Mucosa of rectum (tissue), 2 donors: ENCODE data around the gene ESPN.

Experiments used
- H3K27ac ChIP-seq, 2 donors: one replicate each; pipeline ENCODE4 v1.7.0; 2013; ENCODE audit warnings: inconsistent platforms in 2 of 2, low read depth in 2 of 2, low read length in 2 of 2
- H3K27me3 ChIP-seq, 2 donors: one replicate each; pipeline ENCODE4 v1.7.0; 2013; ENCODE audit warnings: low read length in 2 of 2; ENCODE audit not compliant: control insufficient read depth in 2 of 2, insufficient read depth in 2 of 2
- H3K36me3 ChIP-seq, 2 donors: one replicate each; pipeline ENCODE4 v1.7.0; 2013; ENCODE audit warnings: low read length in 2 of 2; ENCODE audit not compliant: control insufficient read depth in 2 of 2, insufficient read depth in 2 of 2
- H3K4me1 ChIP-seq, 2 donors: one replicate each; pipeline ENCODE4 v1.7.0; 2013; ENCODE audit warnings: low read length in 2 of 2, mild to moderate bottlenecking in 1 of 2; ENCODE audit not compliant: control insufficient read depth in 2 of 2, insufficient read depth in 2 of 2
- H3K4me3 ChIP-seq, 2 donors: one replicate each; pipeline ENCODE4 v1.7.0; 2013; ENCODE audit warnings: low read length in 2 of 2
- H3K9ac ChIP-seq, 2 donors: one replicate each; pipeline ENCODE4 v1.7.0; 2013; ENCODE audit warnings: low read length in 2 of 2, low read depth in 1 of 2, mild to moderate bottlenecking in 1 of 2
- H3K9me3 ChIP-seq, 2 donors: one replicate each; pipeline ENCODE4 v1.7.0; 2013; ENCODE audit warnings: low read length in 2 of 2; ENCODE audit not compliant: control insufficient read depth in 2 of 2
- donor health status: healthy.
- donor health status: Normal muscosa, but diverticular disease.

The ESPN gene

GRCh38 chr1:6483017-6483760, 58.6 kb downstream of the ESPN start:
- no peak overlapping the region for H3K4me3 ChIP-seq
- peak overlapping the region in 1 of 2 donors; percentile 51 for H3K27ac ChIP-seq
- H3K36me3 ChIP-seq: no peaks in the 10 kb centered on the region
- no peaks in the 10 kb centered on the region for H3K9me3 ChIP-seq
- H3K27me3 ChIP-seq: peaks cover 5 to 7% of the 10 kb centered on the region in 2 donors
- peak overlapping the region in 1 of 2 donors; percentile 1 for H3K9ac ChIP-seq
- peaks cover 9 to 23% of the 10 kb centered on the region in 2 donors for H3K4me1 ChIP-seq

- no peak overlapping the region for H3K4me3 ChIP-seq
- no peaks in the 10 kb centered on the region for H3K36me3 ChIP-seq
- H3K27ac ChIP-seq: peak overlapping the region in 1 of 2 donors; percentile 34
- H3K4me1 ChIP-seq: peaks cover 9 to 24% of the 10 kb centered on the region in 2 donors
- no peaks in the 10 kb centered on the region for H3K9me3 ChIP-seq
- no peak overlapping the region for H3K9ac ChIP-seq
- H3K27me3 ChIP-seq: peaks cover 5 to 7% of the 10 kb centered on the region in 2 donors
Observed at GRCh38 chr1:6483761-6484117, 59.2 kb downstream of the ESPN start.

GRCh38 chr1:6484826-6485167, 60.2 kb downstream of the ESPN start:
- Histone ChIP-seq H3K9ac (peak overlapping the region in 1 of 2 donors; percentile 61), H3K27ac (no peak overlapping the region), H3K4me1 (peaks cover 16 to 35% of the 10 kb centered on the region in 2 donors), H3K36me3 (no peaks in the 10 kb centered on the region), H3K9me3 (no peaks in the 10 kb centered on the region), H3K4me3 (peak overlapping the region in 1 of 2 donors; percentile 51), H3K27me3 (peaks cover 5 to 7% of the 10 kb centered on the region in 2 donors)

- Histone ChIP-seq H3K9ac (peak overlapping the region in 1 of 2 donors; percentile 61), H3K4me3 (peak overlapping the region in 1 of 2 donors; percentile 51), H3K4me1 (peaks cover 21 to 39% of the 10 kb centered on the region in 2 donors), H3K27ac (no peak overlapping the region), H3K36me3 (no peaks in the 10 kb centered on the region), H3K9me3 (no peaks in the 10 kb centered on the region), H3K27me3 (peaks cover 5 to 7% of the 10 kb centered on the region in 2 donors)
Observed at GRCh38 chr1:6485168-6486101, 60.9 kb downstream of the ESPN start.

GRCh38 chr1:6486433-6487011, 61.9 kb downstream of the ESPN start:
- peak overlapping the region in 1 of 2 donors; percentile 1 for H3K4me3 ChIP-seq
- no peak overlapping the region for H3K27ac ChIP-seq
- peak overlapping the region in 1 of 2 donors; percentile 34 for H3K9ac ChIP-seq
- peaks cover 26 to 44% of the 10 kb centered on the region in 2 donors for H3K4me1 ChIP-seq
- H3K36me3 ChIP-seq: no peaks in the 10 kb centered on the region
- H3K9me3 ChIP-seq: no peaks in the 10 kb centered on the region
- peaks cover 5 to 7% of the 10 kb centered on the region in 2 donors for H3K27me3 ChIP-seq

- Histone ChIP-seq H3K4me3 (no peak overlapping the region), H3K9ac (no peak overlapping the region), H3K36me3 (no peaks in the 10 kb centered on the region), H3K27ac (no peak overlapping the region), H3K9me3 (no peaks in the 10 kb centered on the region), H3K4me1 (peaks cover 25 to 39% of the 10 kb centered on the region in 2 donors), H3K27me3 (peaks cover 5 to 7% of the 10 kb centered on the region in 2 donors)
Observed at GRCh38 chr1:6487804-6488484, 63.4 kb downstream of the ESPN start.

- Histone ChIP-seq H3K9ac (peak overlapping the region; percentile 32 to 76), H3K36me3 (no peaks in the 10 kb centered on the region), H3K9me3 (no peaks in the 10 kb centered on the region), H3K4me1 (peaks cover 21 to 30% of the 10 kb centered on the region in 2 donors), H3K27ac (peak overlapping the region; percentile 54 to 57), H3K27me3 (peaks cover 5 to 7% of the 10 kb centered on the region in 2 donors), H3K4me3 (no peak overlapping the region)
Observed at GRCh38 chr1:6488602-6489382, 64.2 kb downstream of the ESPN start.

GRCh38 chr1:6489383-6489765, 64.8 kb downstream of the ESPN start:
- Histone ChIP-seq H3K27me3 (peaks cover 3 to 7% of the 10 kb centered on the region in 2 donors), H3K9me3 (no peaks in the 10 kb centered on the region), H3K4me1 (peaks cover 21 to 28% of the 10 kb centered on the region in 2 donors), H3K36me3 (no peaks in the 10 kb centered on the region), H3K9ac (peak overlapping the region in 1 of 2 donors; percentile 76), H3K27ac (peak overlapping the region; percentile 54 to 57), H3K4me3 (peak overlapping the region in 1 of 2 donors; percentile 79)

- Histone ChIP-seq H3K27ac (peak overlapping the region; percentile 56 to 68), H3K27me3 (peaks cover 3 to 7% of the 10 kb centered on the region in 2 donors), H3K9me3 (no peaks in the 10 kb centered on the region), H3K4me3 (peak overlapping the region; percentile 78 to 79), H3K9ac (peak overlapping the region; percentile 68 to 76), H3K4me1 (peaks cover 21 to 28% of the 10 kb centered on the region in 2 donors), H3K36me3 (no peaks in the 10 kb centered on the region)
Observed at GRCh38 chr1:6489799-6490180, 65.2 kb downstream of the ESPN start.
